ENCODE results near the gene CDC42BPA.
"Not testable (repeated sequence)": the region's sequence is repeated elsewhere in the genome, so short reads cannot be mapped to it uniquely, and the experiment has no call there.

The CDC42BPA gene

GRCh38 chr1:227336136-227336535 is 17.8 kb upstream of the CDC42BPA start:
- not testable (repeated sequence) for DNase-seq (ENCODE audit: low read depth in 2 of 2)

- no peak for DNase-seq (ENCODE audit: low read depth in 2 of 2)
These were observed 17.1 kb upstream of the CDC42BPA start for GRCh38 chr1:227335242-227336020.

- no peak for DNase-seq (ENCODE audit: low read depth in 2 of 2)
These were observed 15.1 kb upstream of the CDC42BPA start for GRCh38 chr1:227333423-227333822.

DNA sequence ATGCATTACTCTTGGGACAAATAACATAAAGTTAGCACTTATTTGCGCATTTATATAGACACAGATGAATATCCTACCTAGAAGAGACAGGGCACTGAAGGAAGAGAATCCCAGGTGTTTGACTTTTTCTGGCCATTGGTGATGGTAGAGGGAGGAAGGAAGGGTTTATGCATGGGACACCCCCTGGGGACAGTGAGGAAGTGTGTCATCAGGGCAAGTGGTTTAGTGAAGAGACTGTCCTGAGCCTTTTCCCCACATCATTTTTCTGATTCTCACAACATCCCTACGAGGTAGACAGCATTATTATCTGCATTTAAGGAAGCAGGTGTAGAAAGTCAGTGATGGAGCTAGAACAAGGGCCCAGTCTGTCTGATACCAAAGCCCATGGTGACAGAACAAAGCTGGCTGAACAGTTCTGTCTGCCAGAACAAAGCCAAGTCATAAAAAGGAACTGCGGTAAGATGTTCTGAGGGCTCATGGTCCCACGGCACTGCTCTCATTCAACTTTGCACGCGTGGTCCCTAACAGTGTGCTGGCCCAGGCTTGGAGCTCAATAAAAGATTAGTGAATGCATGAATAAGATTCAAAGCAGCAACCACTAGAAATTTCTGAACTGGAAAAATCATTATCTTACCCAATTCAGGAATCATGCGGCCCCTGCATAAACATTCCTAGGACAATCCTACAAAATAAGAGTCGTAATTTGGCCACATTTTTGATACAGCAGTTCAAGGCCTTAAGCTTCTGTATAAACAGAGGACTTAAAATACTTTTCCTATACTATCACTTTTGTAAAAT is 12.2 kb upstream of the CDC42BPA start:
- no peak for DNase-seq (ENCODE audit: low read depth in 2 of 2)

GRCh38 chr1:227328405-227329019 is 10.2 kb upstream of the CDC42BPA start:
- no peak for DNase-seq (ENCODE audit: low read depth in 2 of 2)

GRCh38 chr1:227325156-227325555 is 6.9 kb upstream of the CDC42BPA start:
- no peak for DNase-seq (ENCODE audit: low read depth in 2 of 2)

GRCh38 chr1:227323967-227324268 is 5.6 kb upstream of the CDC42BPA start:
- DNase-seq (ENCODE audit: low read depth in 2 of 2), result no peak

GRCh38 chr1:227323171-227323966 is 5.1 kb upstream of the CDC42BPA start:
- no peak for DNase-seq (ENCODE audit: low read depth in 2 of 2)

GRCh38 chr1:227322376-227322775 is 4.1 kb upstream of the CDC42BPA start:
- DNase-seq (ENCODE audit: low read depth in 2 of 2), result no peak

DNA sequence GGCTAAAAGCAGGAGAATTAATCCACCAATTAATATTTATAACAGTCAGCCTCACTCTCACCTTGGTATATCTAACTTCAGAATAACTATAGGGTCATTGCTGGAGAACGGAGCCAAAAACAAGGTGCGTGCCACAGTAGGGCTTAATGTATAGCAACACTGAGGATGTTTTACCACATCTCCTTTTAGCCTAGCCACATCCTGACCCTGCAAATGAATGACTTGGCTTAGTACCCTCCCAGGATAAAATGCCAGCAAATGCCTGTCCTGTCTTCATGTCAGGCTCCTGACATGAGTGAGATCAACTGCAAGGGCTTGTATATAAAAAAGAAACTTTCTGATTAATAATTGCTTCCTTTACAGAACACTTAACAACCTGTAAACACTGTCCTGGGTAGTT is 2.7 kb upstream of the CDC42BPA start:
- no peak for DNase-seq (ENCODE audit: low read depth in 2 of 2)

GRCh38 chr1:227320476-227320875 is 2.2 kb upstream of the CDC42BPA start:
- DNase-seq (ENCODE audit: low read depth in 2 of 2), result no peak

DNA sequence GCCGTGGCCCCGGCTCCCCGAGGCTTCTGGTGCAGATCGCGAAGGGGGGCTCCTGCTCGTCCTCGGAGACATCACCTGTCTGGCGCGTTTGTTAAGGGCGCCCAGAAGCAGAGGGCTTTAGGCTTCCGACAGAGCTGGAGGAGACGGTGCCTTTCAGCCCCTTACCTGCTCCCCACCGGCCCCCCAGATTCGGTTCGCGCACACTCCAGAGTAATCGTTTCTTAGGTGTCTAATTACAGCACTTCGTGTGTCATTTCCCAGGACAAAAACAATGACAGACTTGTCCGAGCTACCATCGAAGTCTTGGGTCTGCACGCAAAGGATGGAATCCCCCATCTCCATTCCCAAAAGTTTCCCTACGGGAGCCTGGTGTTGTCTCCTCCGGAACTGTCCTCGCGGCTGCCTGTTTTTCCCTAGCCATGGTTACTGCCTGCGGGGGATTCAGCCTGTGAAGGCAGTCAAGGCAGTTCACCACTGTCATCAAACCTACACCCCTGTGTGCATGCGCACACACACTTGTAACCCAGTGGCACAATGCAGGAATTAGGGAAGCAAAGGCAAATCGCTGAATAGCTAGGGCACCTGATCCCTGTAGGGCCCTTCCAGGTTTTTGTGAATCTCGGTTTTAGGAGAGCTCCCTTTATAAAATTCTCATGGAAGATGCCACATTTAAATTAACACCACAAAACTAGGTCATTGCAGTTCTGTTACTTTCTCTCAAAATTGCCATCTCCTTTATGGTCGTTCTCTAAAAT is 738 bp upstream of the CDC42BPA start:
- DNase-seq (ENCODE audit: low read depth in 2 of 2), result no peak

DNA sequence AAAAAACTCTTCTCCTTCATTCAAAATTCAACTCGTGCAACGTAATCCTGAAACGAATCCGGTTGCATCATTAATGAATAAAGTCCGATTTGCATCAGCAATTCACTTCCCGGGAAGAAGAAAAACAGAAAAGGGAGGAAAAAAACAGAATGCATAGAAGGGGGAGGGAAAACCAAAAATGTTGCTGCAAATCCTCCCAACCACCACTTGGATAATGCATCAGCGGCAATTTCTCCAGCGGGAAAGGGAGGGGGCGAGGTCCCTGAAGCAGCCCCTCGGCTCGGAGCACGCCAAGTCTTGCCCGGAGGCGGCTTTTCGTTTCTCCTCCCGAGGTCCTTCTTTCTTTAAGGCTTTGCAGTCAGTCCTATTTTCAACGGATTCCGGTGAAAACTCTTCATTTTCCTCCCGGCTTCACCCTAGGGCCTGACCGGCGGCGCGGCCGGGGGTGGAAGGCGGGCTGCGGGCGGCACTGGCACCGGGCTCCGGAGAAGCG is 723 bp downstream of the CDC42BPA start:
- DNase-seq (ENCODE audit: low read depth in 2 of 2), result peak; percentile 32 to 40

- DNase-seq (ENCODE audit: low read depth in 2 of 2), result no peak
These were observed 1.3 kb downstream of the CDC42BPA start for GRCh38 chr1:227317011-227317451.

DNA sequence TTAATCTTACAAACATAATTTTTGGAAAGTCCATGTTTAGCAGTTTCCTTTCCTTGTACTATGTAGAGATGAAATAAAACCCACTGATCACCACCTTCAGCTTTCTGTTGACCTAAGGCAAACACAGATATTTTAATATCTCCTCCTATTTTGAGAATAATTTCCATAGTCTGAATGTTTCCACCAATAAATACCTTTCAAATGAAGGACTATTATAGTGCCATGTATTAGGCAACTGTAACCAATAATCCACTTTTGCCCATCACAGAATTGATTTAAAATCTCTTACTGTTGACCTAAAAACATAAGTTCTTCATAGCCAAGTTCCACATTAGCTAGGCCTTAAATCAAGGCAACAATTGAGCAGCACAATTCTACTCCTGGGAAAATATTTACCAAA is 1.8 kb downstream of the CDC42BPA start:
- no peak for DNase-seq (ENCODE audit: low read depth in 2 of 2)

- no peak for DNase-seq (ENCODE audit: low read depth in 2 of 2)
These were observed 2.5 kb downstream of the CDC42BPA start for GRCh38 chr1:227315629-227316346.

DNA sequence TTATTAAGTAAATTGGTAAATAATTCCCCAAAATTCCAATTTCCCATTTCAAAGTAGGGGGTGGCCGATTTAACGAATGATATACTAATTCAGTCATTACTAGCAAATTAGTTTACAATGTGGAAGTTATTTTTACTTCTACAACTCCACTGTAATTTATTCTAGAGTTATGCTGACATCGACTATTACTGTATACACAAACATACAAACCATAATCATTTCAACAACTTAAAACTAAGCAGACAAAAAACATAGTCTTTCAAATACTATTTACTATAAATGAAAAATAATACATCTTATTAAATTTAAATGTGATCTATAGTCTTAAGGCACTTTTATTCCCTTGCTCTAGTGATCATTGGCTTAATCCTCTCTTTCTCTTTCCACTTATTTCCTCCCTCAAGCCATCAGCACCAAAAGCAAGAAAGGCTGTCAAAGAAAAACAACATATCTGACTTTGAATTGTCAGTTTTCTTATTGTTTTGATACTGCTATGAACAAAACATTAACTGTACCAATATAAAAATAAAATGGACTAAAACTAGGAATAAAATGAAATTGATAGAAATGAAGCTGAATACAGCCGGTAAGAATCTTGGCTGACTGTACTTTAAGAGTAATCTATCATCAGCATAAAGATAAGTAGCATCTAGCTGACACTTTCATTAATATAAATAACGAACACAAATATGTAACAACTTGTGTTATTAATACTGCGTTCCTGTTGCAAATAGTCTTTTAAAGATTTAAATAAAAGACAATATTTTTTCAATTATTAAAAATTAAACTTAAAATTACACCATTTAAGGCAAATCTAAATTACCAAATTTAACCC is 4.1 kb downstream of the CDC42BPA start:
- DNase-seq (ENCODE audit: low read depth in 2 of 2), result no peak

DNA sequence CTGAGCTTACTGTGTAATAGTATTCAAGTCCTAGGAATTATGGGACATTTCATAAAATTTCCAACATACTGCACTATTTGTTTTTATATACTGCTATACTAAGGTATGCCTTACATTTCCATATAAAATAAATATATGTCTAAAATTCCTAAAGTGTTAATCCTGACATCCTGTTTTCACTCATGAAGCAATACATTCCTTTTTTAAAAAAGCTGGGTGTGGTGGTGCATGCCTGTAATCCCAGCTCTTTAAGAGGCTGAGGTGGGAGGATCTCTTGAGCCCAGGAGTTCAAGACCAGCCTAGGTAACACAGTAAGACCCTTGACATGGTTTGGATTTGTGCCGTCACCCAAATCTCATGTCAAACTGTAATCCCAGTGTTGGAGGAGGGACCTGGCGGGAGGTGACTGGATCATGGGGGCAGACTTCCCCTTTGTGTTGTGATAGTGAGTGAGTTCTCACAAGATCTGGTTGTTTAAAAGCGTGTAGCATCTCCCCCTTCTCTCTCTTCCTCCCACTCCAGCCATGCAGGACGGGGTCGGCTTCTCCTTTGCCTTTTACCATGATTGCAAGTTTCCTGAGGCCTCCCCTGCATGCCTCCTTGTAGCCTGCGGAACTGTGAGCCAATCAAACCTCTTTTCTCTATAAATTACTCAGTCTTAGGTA is 5.8 kb downstream of the CDC42BPA start:
- no peak for DNase-seq (ENCODE audit: low read depth in 2 of 2)

All from fibroblast of skin of left quadriceps (primary cell).